ENCODE results near the gene ASB3. TPM values are rescaled to one million over a fixed set of nuclear protein-coding genes. Genes with fewer than 3 reads are reported as not detected.
"Not testable (repeated sequence)": the region's sequence is repeated elsewhere in the genome, so short reads cannot be mapped to it uniquely, and the experiment has no call there.

ASB3 gene
- total and polyA plus RNA-seq, 5 donors: 8.2 to 18.0 (median 15.5) TPM

GRCh38 chr2:53694096-53694771, 92.5 kb downstream of the ASB3 start:
- Histone ChIP-seq H3K27ac (ENCODE audit: low read length) (no peak overlapping the region), H3K4me1 (ENCODE audit: control insufficient read depth, insufficient read depth, low read length) (no peaks in the 10 kb centered on the region), H3K4me3 (ENCODE audit: low read length) (no peak overlapping the region), H3K9me3 (ENCODE audit: control insufficient read depth, low read length) (no peaks in the 10 kb centered on the region), H3K27me3 (ENCODE audit: control insufficient read depth, insufficient read depth) (no peaks in the 10 kb centered on the region)
- WGBS: 92% methylated on average over 3 of the region's 3 CpGs
- DNase-seq (no peak), ATAC-seq (no peak)
- intact Hi-C loops (cut with DNase I): no loop called here

GRCh38 chr2:53690876-53691275, 95.9 kb downstream of the ASB3 start:
- intact Hi-C loops (cut with DNase I): no loop called here
- DNase-seq (no peak), ATAC-seq (no peak)
- H3K27ac ChIP-seq (ENCODE audit: low read length): no peak overlapping the region
- no peaks in the 10 kb centered on the region for H3K4me1 ChIP-seq (ENCODE audit: control insufficient read depth, insufficient read depth, low read length)
- no peak overlapping the region for H3K4me3 ChIP-seq (ENCODE audit: low read length)
- H3K27me3 ChIP-seq (ENCODE audit: control insufficient read depth, insufficient read depth): no peaks in the 10 kb centered on the region
- no peaks in the 10 kb centered on the region for H3K9me3 ChIP-seq (ENCODE audit: control insufficient read depth, low read length)
- WGBS: 75% methylated on average over 2 of the region's 2 CpGs

DNA sequence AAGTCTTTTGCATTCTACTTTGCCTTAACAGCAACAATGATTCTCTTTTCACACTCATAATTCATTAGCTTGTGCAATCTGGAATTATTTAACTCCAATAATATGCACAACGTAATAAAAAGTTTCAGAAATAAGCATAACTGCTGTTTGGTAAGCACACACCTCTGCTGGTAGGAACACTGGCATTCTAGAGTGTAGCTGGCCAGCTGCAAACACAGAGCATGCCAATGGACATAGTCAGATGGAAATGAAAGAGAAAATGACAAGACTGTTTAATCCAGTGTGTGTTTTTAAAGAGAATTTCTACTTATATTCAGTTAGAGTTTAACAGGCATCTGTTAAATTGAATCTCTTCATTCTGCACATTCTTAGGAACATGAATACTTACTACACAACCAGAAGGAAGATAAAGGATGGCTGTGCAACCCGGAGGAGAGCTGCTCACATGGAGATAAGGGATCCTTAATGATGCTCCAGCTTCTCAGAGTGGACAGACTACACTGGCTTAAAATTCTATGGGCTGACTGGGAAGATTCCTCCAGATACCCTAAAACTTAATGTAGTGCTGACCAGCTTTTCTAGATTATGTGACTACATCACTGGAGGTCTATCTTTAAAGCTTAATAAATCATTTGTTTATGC, 113.8 kb downstream of the ASB3 start:
- Histone ChIP-seq H3K4me3 (ENCODE audit: low read length) (no peak overlapping the region), H3K27me3 (ENCODE audit: control insufficient read depth, insufficient read depth) (no peaks in the 10 kb centered on the region), H3K9me3 (ENCODE audit: control insufficient read depth, low read length) (no peaks in the 10 kb centered on the region), H3K27ac (ENCODE audit: low read length) (no peak overlapping the region), H3K4me1 (ENCODE audit: control insufficient read depth, insufficient read depth, low read length) (no peaks in the 10 kb centered on the region)
- no peak for ATAC-seq
- DNase-seq: no peak
- intact Hi-C loops (cut with DNase I): no loop called here
- WGBS: 46% methylated on average over 2 of the region's 2 CpGs

DNA sequence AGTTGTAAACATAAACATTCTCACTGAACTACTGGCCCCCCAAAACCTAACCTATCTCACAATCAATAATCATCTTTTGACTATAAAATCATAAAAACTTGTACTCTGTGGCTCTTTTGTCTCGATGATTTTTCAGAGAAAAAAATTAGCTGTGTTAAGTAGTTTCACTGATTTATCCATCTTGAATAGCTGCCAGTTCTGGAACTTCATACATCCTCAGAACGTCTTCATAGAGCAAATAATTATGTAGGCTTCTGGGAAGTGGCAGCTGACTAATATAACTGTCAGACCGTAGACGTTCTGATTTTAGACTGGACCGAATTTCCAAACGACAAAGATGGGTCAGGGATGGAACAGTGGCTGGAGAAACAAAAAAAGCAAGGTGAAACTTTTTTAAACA, 116.4 kb downstream of the ASB3 start:
- DNase-seq (no peak), ATAC-seq (no peak)
- Histone ChIP-seq H3K27ac (ENCODE audit: low read length) (no peak overlapping the region), H3K4me3 (ENCODE audit: low read length) (no peak overlapping the region), H3K9me3 (ENCODE audit: control insufficient read depth, low read length) (no peaks in the 10 kb centered on the region), H3K4me1 (ENCODE audit: control insufficient read depth, insufficient read depth, low read length) (no peaks in the 10 kb centered on the region), H3K27me3 (ENCODE audit: control insufficient read depth, insufficient read depth) (no peaks in the 10 kb centered on the region)
- intact Hi-C loops (cut with DNase I): no loop called here
- 46% methylated on average over 6 of the region's 6 CpGs for WGBS

GRCh38 chr2:53668624-53669026, 118.1 kb downstream of the ASB3 start:
- intact Hi-C loops (cut with DNase I): no loop called here
- 58% methylated on average over 3 of the region's 3 CpGs for WGBS
- Histone ChIP-seq H3K27ac (ENCODE audit: low read length) (no peak overlapping the region), H3K27me3 (ENCODE audit: control insufficient read depth, insufficient read depth) (no peaks in the 10 kb centered on the region), H3K4me3 (ENCODE audit: low read length) (no peak overlapping the region), H3K4me1 (ENCODE audit: control insufficient read depth, insufficient read depth, low read length) (no peaks in the 10 kb centered on the region), H3K9me3 (ENCODE audit: control insufficient read depth, low read length) (no peaks in the 10 kb centered on the region)
- no peak for DNase-seq
- ATAC-seq: no peak

DNA sequence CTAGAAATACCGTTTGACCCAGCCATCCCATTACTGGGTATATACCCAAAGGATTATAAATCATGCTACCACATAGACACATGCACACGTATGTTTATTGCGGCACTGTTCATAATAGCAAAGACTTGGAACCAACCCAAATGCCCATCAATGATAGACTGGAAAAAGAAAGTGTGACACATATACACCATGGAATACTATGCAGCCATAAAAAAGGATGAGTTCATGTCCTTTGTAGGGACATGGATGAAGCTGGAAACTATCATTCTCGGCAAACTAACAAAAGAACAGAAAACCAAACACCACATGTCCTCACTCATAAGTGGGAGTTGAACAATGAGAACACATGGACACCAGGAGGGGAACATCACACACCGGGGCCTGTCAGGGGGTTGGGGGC, 119.6 kb downstream of the ASB3 start:
- ATAC-seq; intact Hi-C loops (cut with DNase I); DNase-seq; H3K27me3 ChIP-seq (ENCODE audit: control insufficient read depth, insufficient read depth); H3K9me3 ChIP-seq (ENCODE audit: control insufficient read depth, low read length); H3K27ac ChIP-seq (ENCODE audit: low read length); H3K4me1 ChIP-seq (ENCODE audit: control insufficient read depth, insufficient read depth, low read length); H3K4me3 ChIP-seq (ENCODE audit: low read length): not testable (repeated sequence)
- WGBS: 98% methylated on average over 5 of the region's 5 CpGs

- WGBS: 99% methylated on average over 2 of the region's 2 CpGs
- no peak overlapping the region for H3K4me3 ChIP-seq (ENCODE audit: low read length)
- no peaks in the 10 kb centered on the region for H3K27me3 ChIP-seq (ENCODE audit: control insufficient read depth, insufficient read depth)
- no peak for DNase-seq
- intact Hi-C loops (cut with DNase I): no loop called here
- H3K4me1 ChIP-seq (ENCODE audit: control insufficient read depth, insufficient read depth, low read length): no peaks in the 10 kb centered on the region
- H3K9me3 ChIP-seq (ENCODE audit: control insufficient read depth, low read length): no peaks in the 10 kb centered on the region
- H3K27ac ChIP-seq (ENCODE audit: low read length): no peak overlapping the region
- no peak for ATAC-seq
Measured at GRCh38 chr2:53660886-53661285, 125.9 kb downstream of the ASB3 start.

GRCh38 chr2:53658474-53658873, 128.3 kb downstream of the ASB3 start:
- H3K27me3 ChIP-seq (ENCODE audit: control insufficient read depth, insufficient read depth); H3K27ac ChIP-seq (ENCODE audit: low read length); H3K4me1 ChIP-seq (ENCODE audit: control insufficient read depth, insufficient read depth, low read length); DNase-seq; H3K9me3 ChIP-seq (ENCODE audit: control insufficient read depth, low read length); intact Hi-C loops (cut with DNase I); H3K4me3 ChIP-seq (ENCODE audit: low read length); ATAC-seq: not testable (repeated sequence)
- 85% methylated on average over 4 of the region's 4 CpGs for WGBS

- Histone ChIP-seq H3K27ac (ENCODE audit: low read length) (no peak overlapping the region), H3K4me1 (ENCODE audit: control insufficient read depth, insufficient read depth, low read length) (no peaks in the 10 kb centered on the region), H3K4me3 (ENCODE audit: low read length) (no peak overlapping the region), H3K9me3 (ENCODE audit: control insufficient read depth, low read length) (no peaks in the 10 kb centered on the region), H3K27me3 (ENCODE audit: control insufficient read depth, insufficient read depth) (no peaks in the 10 kb centered on the region)
- no peak for DNase-seq
- no peak for ATAC-seq
- intact Hi-C loops (cut with DNase I): no loop called here
- 51% methylated on average over 1 of the region's 1 CpG for WGBS
Measured at GRCh38 chr2:53655256-53655655, 131.5 kb downstream of the ASB3 start.

GRCh38 chr2:53654396-53654795, 132.4 kb downstream of the ASB3 start:
- no peak overlapping the region for H3K27ac ChIP-seq (ENCODE audit: low read length)
- intact Hi-C loops (cut with DNase I): no loop called here
- ATAC-seq: no peak
- H3K4me3 ChIP-seq (ENCODE audit: low read length): no peak overlapping the region
- H3K4me1 ChIP-seq (ENCODE audit: control insufficient read depth, insufficient read depth, low read length): no peaks in the 10 kb centered on the region
- DNase-seq: no peak
- H3K9me3 ChIP-seq (ENCODE audit: control insufficient read depth, low read length): no peaks in the 10 kb centered on the region
- no peaks in the 10 kb centered on the region for H3K27me3 ChIP-seq (ENCODE audit: control insufficient read depth, insufficient read depth)

DNA sequence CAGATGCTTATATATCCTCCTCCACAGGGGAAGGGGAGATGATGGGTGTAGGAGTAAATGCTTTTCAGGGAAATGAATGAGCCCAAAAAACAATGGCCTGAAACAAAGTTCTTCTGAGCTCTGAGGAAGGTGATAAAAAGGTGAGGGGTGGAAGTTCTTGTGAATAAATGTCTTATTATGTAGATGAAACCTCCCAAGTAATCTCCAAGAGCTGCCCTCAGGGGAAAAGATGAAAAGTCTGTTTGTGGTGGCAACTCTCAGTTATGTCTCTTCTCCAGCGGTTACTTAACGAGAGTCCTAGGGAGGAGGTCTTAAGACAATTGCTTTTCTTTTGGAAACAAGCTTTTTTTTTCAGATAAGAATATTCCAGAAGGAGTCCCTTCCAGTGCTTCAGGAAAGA, 134.6 kb downstream of the ASB3 start:
- Histone ChIP-seq H3K4me3 (ENCODE audit: low read length) (no peak overlapping the region), H3K9me3 (ENCODE audit: control insufficient read depth, low read length) (no peaks in the 10 kb centered on the region), H3K27ac (ENCODE audit: low read length) (no peak overlapping the region), H3K27me3 (ENCODE audit: control insufficient read depth, insufficient read depth) (no peaks in the 10 kb centered on the region), H3K4me1 (ENCODE audit: control insufficient read depth, insufficient read depth, low read length) (no peaks in the 10 kb centered on the region)
- intact Hi-C loops (cut with DNase I): no loop called here
- DNase-seq (no peak), ATAC-seq (no peak)
- 77% methylated on average over 2 of the region's 2 CpGs for WGBS

DNA sequence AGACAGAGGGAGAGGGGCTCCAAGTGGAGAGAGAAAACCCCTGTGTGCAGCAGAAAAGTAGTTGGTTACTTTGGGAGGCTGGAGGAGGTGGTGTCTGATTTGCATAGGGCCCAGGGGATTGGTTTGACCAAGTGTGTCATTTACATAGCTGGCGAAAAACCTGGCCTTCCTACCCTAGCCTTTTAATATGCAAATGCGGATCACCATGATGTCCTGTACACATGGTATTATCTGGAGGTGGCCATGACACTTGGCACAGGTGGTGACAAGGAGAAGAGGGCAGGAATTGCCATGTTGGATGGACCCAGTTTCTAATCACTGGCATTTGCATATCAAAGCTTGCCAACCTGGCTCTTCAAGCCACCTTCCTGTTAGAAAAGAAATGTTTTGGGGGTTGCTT, 140.0 kb downstream of the ASB3 start:
- H3K4me3 ChIP-seq (ENCODE audit: low read length): no peak overlapping the region
- H3K4me1 ChIP-seq (ENCODE audit: control insufficient read depth, insufficient read depth, low read length): no peaks in the 10 kb centered on the region
- no peak for ATAC-seq
- no peaks in the 10 kb centered on the region for H3K27me3 ChIP-seq (ENCODE audit: control insufficient read depth, insufficient read depth)
- no peaks in the 10 kb centered on the region for H3K9me3 ChIP-seq (ENCODE audit: control insufficient read depth, low read length)
- intact Hi-C loops (cut with DNase I): no loop called here
- WGBS: 91% methylated on average over 2 of the region's 2 CpGs
- DNase-seq: no peak
- no peak overlapping the region for H3K27ac ChIP-seq (ENCODE audit: low read length)

Data from right cardiac atrium (tissue), 5 donors.